HepG2 (cell line): ENCODE measurements around the gene VARS1.

Source experiments
- ZFP36L2 ChIP-seq: sonication (generic); formaldehyde crosslinking; IDR thresholded peaks from 2 replicates; pipeline ENCODE4 v1.4.0; 2020; ENCODE audit warnings: missing genetic modification reagents
- TF ChIP-seq, protein P1 (sequence below): IDR thresholded peaks from 2 replicates; pipeline ENCODE4 v1.6.1; 2016; ENCODE audit warnings: low read depth, missing genetic modification reagents, missing compliant biosample characterization

DNA sequence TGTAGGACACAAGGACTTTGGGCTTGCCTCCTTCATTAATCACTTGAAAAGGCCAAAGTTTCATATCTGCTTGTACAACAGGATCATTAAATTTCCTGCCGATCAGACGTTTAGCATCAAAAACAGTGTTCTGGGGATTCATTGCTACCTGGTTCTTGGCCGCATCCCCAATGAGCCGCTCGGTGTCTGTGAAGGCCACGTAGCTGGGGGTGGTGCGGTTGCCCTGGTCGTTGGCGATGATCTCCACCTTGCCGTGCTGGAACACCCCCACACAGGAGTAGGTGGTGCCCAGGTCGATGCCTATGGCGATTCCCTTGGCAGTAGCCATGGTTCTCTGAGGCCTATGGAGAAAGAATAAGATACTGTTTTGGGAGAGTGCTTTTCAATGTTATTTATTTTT lies 16.1 kb upstream of the VARS1 start:
- TF ChIP-seq, protein P1, sequence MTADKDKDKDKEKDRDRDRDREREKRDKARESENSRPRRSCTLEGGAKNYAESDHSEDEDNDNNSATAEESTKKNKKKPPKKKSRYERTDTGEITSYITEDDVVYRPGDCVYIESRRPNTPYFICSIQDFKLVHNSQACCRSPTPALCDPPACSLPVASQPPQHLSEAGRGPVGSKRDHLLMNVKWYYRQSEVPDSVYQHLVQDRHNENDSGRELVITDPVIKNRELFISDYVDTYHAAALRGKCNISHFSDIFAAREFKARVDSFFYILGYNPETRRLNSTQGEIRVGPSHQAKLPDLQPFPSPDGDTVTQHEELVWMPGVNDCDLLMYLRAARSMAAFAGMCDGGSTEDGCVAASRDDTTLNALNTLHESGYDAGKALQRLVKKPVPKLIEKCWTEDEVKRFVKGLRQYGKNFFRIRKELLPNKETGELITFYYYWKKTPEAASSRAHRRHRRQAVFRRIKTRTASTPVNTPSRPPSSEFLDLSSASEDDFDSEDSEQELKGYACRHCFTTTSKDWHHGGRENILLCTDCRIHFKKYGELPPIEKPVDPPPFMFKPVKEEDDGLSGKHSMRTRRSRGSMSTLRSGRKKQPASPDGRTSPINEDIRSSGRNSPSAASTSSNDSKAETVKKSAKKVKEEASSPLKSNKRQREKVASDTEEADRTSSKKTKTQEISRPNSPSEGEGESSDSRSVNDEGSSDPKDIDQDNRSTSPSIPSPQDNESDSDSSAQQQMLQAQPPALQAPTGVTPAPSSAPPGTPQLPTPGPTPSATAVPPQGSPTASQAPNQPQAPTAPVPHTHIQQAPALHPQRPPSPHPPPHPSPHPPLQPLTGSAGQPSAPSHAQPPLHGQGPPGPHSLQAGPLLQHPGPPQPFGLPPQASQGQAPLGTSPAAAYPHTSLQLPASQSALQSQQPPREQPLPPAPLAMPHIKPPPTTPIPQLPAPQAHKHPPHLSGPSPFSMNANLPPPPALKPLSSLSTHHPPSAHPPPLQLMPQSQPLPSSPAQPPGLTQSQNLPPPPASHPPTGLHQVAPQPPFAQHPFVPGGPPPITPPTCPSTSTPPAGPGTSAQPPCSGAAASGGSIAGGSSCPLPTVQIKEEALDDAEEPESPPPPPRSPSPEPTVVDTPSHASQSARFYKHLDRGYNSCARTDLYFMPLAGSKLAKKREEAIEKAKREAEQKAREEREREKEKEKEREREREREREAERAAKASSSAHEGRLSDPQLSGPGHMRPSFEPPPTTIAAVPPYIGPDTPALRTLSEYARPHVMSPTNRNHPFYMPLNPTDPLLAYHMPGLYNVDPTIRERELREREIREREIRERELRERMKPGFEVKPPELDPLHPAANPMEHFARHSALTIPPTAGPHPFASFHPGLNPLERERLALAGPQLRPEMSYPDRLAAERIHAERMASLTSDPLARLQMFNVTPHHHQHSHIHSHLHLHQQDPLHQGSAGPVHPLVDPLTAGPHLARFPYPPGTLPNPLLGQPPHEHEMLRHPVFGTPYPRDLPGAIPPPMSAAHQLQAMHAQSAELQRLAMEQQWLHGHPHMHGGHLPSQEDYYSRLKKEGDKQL = no peak
- no peak for TF ChIP-seq ZFP36L2
